ENCODE results near the gene RUFY2.
"Not testable (repeated sequence)": the region's sequence is repeated elsewhere in the genome, so short reads cannot be mapped to it uniquely, and the experiment has no call there.

The RUFY2 gene

GRCh38 chr10:68327889-68328786 lies 78.9 kb downstream of the RUFY2 start:
- DNase-seq, result peak; percentile 13 to 16
- TF ChIP-seq POLR2A (IDR thresholded peaks at IDR 0.05; ENCODE audit: low read length) (peak; percentile 16), GATA1 (IDR thresholded peaks at IDR 0.05; ENCODE audit: low read depth, low read length) (no peak)

GRCh38 chr10:68324396-68324795 lies 82.7 kb downstream of the RUFY2 start:
- DNase-seq, result not testable (repeated sequence)

GRCh38 chr10:68318331-68319059 lies 88.6 kb downstream of the RUFY2 start:
- no peak for DNase-seq
- TF ChIP-seq POLR2A (IDR thresholded peaks at IDR 0.05; ENCODE audit: low read length) (no peak), GATA1 (IDR thresholded peaks at IDR 0.05; ENCODE audit: low read depth, low read length) (no peak)

- no peak for TF ChIP-seq GATA1 (IDR thresholded peaks at IDR 0.05; ENCODE audit: low read depth, low read length)
- TF ChIP-seq POLR2A (IDR thresholded peaks at IDR 0.05; ENCODE audit: low read length), result no peak
- no peak for DNase-seq
These were observed 91.5 kb downstream of the RUFY2 start for GRCh38 chr10:68315582-68315981.

GRCh38 chr10:68314930-68315329 lies 92.1 kb downstream of the RUFY2 start:
- DNase-seq, result not testable (repeated sequence)

GRCh38 chr10:68310531-68310930 lies 96.5 kb downstream of the RUFY2 start:
- no peak for TF ChIP-seq GATA1 (IDR thresholded peaks at IDR 0.05; ENCODE audit: low read depth, low read length)
- TF ChIP-seq POLR2A (IDR thresholded peaks at IDR 0.05; ENCODE audit: low read length), result no peak
- DNase-seq, result no peak

- no peak for DNase-seq
- TF ChIP-seq POLR2A (IDR thresholded peaks at IDR 0.05; ENCODE audit: low read length) (no peak), GATA1 (IDR thresholded peaks at IDR 0.05; ENCODE audit: low read depth, low read length) (no peak)
These were observed 101.2 kb downstream of the RUFY2 start for GRCh38 chr10:68305854-68306253.

GRCh38 chr10:68303849-68304412 lies 103.1 kb downstream of the RUFY2 start:
- TF ChIP-seq POLR2A (IDR thresholded peaks at IDR 0.05; ENCODE audit: low read length) (no peak), GATA1 (IDR thresholded peaks at IDR 0.05; ENCODE audit: low read depth, low read length) (no peak)
- DNase-seq, result no peak

GRCh38 chr10:68302871-68303270 lies 104.2 kb downstream of the RUFY2 start:
- no peak for DNase-seq
- TF ChIP-seq GATA1 (IDR thresholded peaks at IDR 0.05; ENCODE audit: low read depth, low read length) (no peak), POLR2A (IDR thresholded peaks at IDR 0.05; ENCODE audit: low read length) (no peak)

GRCh38 chr10:68302503-68302823 lies 104.6 kb downstream of the RUFY2 start:
- DNase-seq, result no peak

GRCh38 chr10:68301790-68302502 lies 105.1 kb downstream of the RUFY2 start:
- peak; percentile 55 to 59 for DNase-seq
- no peak for TF ChIP-seq POLR2A (IDR thresholded peaks at IDR 0.05; ENCODE audit: low read length)
- TF ChIP-seq GATA1 (IDR thresholded peaks at IDR 0.05; ENCODE audit: low read depth, low read length), result no peak

More at GRCh38 chr10:68302503-68302823, 104.6 kb downstream of the RUFY2 start:
- no peak for TF ChIP-seq POLR2A (IDR thresholded peaks at IDR 0.05; ENCODE audit: low read length)
- TF ChIP-seq GATA1 (IDR thresholded peaks at IDR 0.05; ENCODE audit: low read depth, low read length), result no peak

- no peak for DNase-seq
- TF ChIP-seq GATA1 (IDR thresholded peaks at IDR 0.05; ENCODE audit: low read depth, low read length), result no peak
- no peak for TF ChIP-seq POLR2A (IDR thresholded peaks at IDR 0.05; ENCODE audit: low read length)
These were observed 105.8 kb downstream of the RUFY2 start for GRCh38 chr10:68301301-68301700.

- TF ChIP-seq POLR2A (IDR thresholded peaks at IDR 0.05; ENCODE audit: low read length) (no peak), GATA1 (IDR thresholded peaks at IDR 0.05; ENCODE audit: low read depth, low read length) (no peak)
- DNase-seq, result no peak
These were observed 110.0 kb downstream of the RUFY2 start for GRCh38 chr10:68296843-68297663.

Measured in erythroblast (primary cell).